GM21825 (cell line): ENCODE data around the gene ACTL6B.
"Not testable (repeated sequence)": the region's sequence is repeated elsewhere in the genome, so short reads cannot be mapped to it uniquely, and the experiment has no call there.

Experiments
- ATAC-seq: cut with Tn5 transposase; IDR thresholded peaks from one replicate; pipeline ENCODE4 v1.9.1; 2021; ENCODE audit warnings: mild to moderate bottlenecking, moderate library complexity; ENCODE audit not compliant: unreplicated experiment

ACTL6B gene

DNA sequence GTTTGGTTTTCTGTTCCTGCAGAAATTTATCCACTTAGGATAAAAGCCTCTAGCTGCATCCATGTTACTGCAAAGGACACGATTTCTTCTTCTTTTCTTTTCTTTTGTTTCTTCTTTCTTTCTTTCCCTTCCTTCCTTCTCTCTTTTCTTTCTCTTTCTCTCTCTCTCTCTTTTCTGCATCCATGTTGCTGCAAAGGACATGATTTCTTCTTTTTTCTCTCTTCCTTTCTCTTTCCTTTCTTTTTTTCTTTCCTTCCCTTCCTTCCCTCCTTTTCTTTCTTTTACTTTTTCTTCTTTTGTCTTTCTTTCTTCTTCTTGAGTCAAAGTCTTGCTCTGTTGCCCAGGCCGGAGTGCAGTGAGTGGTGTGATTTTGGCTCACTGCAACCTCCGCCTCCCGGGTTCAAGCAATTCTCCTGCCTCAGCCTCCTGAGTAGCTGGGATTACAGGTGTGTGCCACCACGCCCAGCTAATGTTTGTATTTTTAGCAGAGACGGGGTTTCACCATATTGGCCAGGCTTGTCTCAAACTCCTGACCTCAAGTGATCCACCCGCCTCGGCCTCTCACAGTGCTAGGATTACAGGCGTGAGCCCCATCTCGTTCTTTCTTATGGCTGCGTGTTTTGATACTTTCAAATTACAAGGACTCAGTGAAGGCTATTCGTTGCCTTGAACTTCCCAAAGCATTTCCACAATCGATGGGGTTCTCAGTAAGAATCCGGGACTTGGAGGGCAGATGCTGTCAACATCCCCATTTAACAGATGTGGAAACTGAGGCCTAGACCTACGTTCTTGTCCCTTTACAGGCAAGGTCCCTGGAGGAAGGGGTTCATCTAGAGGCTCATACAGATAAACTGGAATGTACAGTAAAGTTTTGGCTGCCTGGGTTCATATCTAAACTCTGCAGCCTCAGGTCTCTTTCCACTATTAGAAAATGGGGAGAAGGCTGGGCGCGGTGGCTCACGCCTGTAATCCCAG is 15.4 kb upstream of the ACTL6B start:
- no peak for ATAC-seq

DNA sequence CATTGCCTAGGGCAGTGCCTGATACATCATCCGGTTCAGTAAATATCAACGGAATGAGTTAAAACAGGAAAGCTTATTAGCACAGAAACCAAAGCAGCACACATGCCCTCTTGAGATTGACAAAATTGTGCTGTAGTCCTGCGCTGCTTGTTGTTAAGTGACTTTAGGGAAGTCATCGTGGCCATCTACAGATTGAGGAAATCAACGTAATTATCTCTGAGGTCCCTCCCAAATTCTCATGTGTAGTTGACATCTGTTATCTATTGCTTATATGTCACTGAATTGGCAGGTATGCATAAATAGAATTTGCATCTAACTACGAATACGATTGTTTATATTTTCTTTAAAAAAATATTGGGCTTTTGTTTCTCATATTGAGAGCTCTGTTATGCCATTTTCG is 13.8 kb upstream of the ACTL6B start:
- no peak for ATAC-seq

- ATAC-seq = not testable (repeated sequence)
Measured at GRCh38 chr7:100669106-100669505, 12.9 kb upstream of the ACTL6B start.

DNA sequence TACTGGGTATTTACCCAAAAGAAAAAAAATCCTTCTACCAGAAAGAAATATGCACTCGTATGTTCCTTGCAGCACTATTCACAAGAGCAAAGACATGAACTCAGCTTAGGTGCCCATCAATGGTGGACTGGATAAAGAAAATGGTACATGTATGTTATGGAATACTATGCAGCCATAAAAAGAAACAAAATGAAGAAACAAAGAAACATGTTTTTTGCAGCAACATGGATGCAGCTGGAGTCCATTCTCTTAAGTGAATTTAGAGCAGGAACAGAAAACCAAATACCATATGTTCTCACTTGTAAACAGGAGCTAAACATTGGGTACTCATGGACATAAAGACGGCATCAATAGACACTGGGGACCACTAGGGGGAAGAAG is 11.8 kb upstream of the ACTL6B start:
- no peak for ATAC-seq

GRCh38 chr7:100667331-100668068 is 11.3 kb upstream of the ACTL6B start:
- ATAC-seq = no peak

DNA sequence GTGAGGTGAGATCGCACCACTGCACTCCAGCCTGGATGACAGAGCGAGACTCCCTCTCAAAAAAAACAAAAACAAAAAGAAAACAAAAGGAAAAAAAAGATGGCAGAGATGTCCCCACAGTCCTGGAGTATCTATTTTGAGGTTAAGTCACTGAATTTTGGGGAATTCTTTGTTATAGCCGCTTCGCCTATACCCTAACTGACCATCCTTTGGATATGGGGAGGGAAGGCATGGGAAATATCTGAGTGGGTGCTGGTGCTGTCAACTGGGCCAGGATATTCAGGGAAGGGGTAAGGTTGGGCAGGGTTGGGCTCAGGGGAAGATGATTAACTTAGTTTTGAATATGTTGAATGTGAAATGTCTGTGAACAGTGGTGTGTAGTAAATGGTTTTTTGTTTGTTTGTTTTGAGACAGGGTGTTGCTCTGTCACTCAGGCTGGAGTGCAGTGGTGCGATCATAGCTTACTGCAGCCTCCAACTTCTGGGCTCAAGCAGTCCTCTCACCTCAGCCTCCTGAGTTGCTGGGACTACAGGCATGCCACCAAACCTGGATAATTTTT is 9.0 kb upstream of the ACTL6B start:
- no peak for ATAC-seq

- ATAC-seq = not testable (repeated sequence)
Measured at GRCh38 chr7:100662194-100662776, 6.0 kb upstream of the ACTL6B start.

DNA sequence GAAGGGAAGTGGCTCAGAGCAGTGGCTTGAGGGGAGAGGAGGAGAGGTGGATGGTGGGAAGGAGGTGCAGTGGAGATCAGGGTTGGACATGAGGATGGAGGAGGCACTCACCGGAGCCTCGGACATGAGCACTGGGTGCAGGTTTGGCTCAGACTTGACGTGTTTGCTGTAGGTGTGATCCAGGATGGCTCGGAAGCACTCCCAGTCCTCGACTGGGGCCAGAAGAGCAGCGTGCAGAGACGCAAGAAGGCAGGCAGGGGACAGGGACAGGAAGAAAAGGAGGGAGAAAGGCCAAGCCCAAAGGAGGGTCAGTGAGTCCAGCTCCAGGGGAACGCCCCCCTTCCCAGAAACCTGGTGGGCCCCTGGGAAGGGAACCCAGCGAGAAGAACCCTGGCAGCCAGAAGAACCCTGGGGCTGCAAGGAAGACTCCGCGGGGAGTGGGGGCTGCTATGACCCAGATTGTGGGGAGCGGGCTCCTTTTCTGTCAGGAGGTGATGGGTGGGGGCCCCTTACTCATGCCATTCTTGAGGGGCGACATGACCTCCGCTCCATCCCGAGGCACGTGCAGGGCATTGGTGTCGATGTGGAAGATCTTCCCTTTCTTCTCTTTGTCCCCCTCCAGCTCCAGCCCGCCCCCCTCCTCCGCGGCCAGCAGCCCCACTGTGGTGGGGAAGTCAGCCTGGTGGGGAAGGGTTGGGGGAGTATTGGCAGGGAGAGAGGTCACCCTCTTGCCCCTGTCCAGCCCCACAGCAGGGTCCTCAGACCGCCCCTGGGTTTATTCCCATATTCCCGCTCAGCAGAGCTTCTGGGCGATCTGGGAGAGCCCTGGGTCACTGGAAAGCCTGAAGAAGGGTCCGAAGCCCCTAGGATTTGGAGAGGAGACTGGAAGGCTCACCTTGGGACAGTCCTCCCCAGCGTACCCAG is 1.1 kb downstream of the ACTL6B start:
- ATAC-seq = no peak

DNA sequence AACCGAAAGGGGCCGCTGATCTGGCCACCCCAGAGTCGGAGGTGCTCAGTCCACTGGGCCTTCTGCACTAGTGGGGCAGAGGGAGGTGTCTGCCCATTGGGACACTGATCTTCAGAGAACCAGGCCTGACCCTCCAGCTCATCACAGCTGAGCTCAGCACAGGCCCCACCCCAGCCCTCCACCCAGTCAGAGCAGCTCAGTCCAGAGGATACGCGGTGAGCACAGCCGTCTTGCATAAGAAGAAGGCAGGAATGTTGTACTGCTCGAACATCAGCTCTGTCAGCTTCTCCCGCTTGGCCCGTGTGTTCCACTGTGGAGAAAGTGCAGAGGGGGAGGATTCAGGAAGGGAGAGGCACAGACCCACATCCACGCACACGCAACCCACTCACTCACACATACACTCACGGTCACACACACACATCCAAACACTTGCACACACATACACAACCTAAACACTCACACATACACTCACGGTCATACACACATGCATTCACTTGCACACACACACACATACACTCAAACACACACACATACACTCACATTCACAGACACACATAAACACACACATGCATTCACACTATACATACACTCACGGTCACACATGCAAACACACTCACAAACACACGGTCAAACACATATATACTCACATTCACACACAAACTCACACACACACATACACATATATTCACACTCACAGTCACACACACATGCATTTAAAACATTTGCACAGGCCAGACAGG is 6.3 kb downstream of the ACTL6B start:
- ATAC-seq = no peak

DNA sequence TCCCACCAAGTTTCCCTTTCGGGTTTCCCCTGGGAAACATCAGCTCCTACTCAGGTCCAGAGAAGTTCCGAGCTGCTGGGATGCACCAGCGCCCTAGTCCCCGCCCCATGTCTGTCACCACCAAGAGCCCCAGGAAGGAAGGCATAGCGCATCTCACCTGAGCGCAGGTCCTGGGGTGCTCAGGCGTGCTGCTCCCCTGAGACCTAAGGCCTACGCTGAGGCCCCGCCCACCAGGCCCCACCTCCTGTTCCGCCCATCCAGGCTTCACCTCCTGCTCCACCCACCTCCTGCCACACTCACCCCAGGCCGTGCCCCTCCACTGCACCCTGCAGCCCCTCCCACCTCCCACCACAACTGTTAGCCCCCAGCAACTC is 13.7 kb downstream of the ACTL6B start:
- peak; percentile 63 for ATAC-seq

GRCh38 chr7:100641860-100642533 is 14.3 kb downstream of the ACTL6B start:
- ATAC-seq = no peak

- ATAC-seq = no peak
Measured at GRCh38 chr7:100641463-100641859, 14.8 kb downstream of the ACTL6B start, which contains the start of gene TFR2. TFR2 (minus strand) TSS chr7:100641552; CDS start chr7:100641509, 43 bp downstream.

DNA sequence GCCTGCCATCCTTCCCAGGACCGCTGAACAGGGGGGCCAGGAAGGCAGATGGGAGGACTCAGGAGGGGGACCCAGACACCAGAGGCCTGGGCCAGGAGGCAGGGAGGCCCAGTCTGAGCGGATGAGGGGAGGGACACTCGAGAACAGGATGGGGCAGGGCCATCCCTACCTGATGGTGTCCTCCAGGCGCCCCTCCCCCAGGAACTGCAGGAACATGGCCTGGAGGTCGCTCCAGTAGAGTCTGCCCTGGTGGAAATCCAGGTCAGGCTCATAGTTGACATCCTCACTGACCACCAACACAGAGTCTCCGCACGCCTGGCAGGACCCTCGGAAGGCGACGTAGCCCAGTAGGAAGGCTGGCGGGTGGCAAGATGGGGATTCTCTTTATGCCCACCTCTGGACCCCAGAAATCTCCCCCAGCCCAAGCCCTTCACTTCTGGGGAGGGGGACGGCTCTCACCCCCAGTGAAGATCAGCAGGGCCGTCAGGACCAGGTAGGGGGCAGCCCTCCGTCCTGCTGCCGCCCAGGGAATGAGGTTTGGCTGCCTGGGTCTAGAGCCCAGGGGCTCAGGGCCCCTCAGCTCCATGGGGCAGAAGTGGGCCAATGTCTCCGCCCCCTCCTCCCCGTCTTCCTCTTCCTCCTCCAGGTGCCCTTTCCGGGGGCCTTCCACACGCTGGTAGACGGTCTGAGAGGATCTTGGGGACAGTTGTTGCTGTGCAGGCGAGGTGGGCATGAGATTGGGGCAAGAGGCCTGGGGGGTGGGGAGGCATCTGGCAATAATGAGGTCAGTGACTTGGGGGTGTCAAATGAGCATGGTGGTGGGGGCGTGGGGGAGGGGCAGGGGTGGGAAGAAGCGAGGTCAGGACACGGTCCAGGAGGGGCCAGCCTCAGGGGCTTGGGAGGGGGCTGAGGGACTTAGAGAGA is 15.5 kb downstream of the ACTL6B start:
- no peak for ATAC-seq

- no peak for ATAC-seq
Measured at GRCh38 chr7:100639995-100640516, 16.2 kb downstream of the ACTL6B start.

DNA sequence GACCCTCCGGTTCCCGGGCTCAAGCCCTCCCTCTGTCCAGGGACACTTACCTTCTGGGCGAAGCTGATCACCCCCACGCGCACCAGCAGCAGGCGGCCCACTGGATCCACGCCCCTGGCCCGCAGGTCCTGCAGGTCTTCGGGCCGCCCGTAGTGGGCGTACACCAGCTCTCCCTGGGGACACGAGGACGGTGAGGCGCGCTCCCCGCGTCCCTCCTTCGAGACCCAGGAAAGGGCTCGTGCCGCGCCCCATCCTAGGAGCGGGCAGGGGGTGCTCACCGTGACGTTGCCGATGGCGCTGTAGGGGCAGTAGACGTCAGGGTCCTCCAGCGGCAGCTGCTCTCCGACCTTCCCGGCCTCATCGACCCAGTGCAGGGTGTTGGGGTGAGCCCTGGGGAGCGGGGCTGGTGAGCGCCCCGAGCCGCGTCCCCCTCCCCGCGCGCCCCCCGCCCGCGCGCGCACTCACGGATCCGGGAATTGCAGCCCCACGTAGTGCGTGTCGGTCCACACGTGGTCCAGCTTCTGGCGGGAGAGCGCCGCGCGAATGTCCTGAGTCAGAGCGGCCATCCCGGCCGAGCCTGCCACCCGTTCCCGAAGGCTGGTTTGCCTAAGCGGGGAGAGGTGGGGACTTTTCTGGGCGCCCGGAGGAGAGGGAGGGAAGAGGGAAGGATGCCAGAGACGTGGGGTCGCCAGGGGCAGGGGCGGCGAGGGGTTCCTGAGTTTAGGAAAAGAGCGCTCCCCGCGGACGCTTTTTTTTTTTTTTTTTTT is 23.1 kb downstream of the ACTL6B start:
- peak; percentile 67 for ATAC-seq

DNA sequence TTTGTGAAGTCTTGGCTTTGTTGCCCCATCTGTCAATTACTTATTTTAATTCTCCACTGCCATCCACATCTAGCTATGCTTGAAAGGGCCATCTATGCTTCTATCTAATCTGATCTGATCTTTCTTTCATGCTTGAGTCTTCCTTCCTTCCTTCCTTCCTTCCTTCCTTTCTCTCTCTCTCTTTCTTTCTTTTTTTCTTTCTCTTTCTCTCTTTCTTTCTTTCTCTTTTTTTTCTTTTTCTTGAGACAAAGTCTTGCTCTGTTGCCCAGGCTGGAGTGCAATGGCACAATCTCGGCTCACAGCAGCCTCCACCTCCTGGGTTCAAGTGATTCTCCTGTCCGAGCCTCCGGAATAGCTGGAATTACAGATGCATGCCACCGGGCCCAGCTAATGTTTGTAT is 26.2 kb downstream of the ACTL6B start:
- no peak for ATAC-seq
